ENCODE data around the gene AACS. TPM values are rescaled to one million over a fixed set of nuclear protein-coding genes. Genes with fewer than 3 reads are reported as not detected.

AACS gene
- polyA plus RNA-seq, 3 donors, result 4.7 to 7.9 (median 5.1) TPM

- intact Hi-C loops (cut with micrococcal nuclease), result no loop called here
- Mint-ChIP-seq H3K27ac (no peak overlapping the region), H3K36me3 (peaks cover 37 to 45% of the 10 kb centered on the region in 2 donors), H3K27me3 (ENCODE audit: low read depth in 3 of 3) (peaks cover 0 to 2% (median 0%) of the 10 kb centered on the region in 3 donors), H3K9me3 (no peaks in the 10 kb centered on the region), H3K4me1 (peaks cover 3% of the 10 kb centered on the region), H3K4me3 (no peak overlapping the region)
- Histone ChIP-seq H3K9me3 (replicated peaks in 1 of 2; ENCODE audit: control insufficient read depth in 1 of 2, insufficient read depth in 1 of 2, low read length in 2 of 2) (no peaks in the 10 kb centered on the region), H3K4me3 (replicated peaks in 1 of 3; ENCODE audit: low read depth in 2 of 3, low read length in 3 of 3) (no peak overlapping the region), H3K4me1 (ENCODE audit: control insufficient read depth in 1 of 2, insufficient read depth in 2 of 2, low read length in 2 of 2) (no peaks in the 10 kb centered on the region), H3K9ac (ENCODE audit: insufficient read depth, low read length, poor library complexity, severe bottlenecking) (no peak overlapping the region), H2AFZ (ENCODE audit: insufficient read depth, low read depth, low read length, poor library complexity, severe bottlenecking) (no peak overlapping the region), H3K36me3 (replicated peaks in 1 of 2; ENCODE audit: control insufficient read depth in 1 of 2, insufficient read depth in 2 of 2, low read length in 2 of 2) (peaks cover 0 to 14% of the 10 kb centered on the region in 2 donors), H4K20me1 (ENCODE audit: insufficient read depth, low read length) (no peaks in the 10 kb centered on the region), H3K79me2 (ENCODE audit: insufficient read depth, low read length) (no peaks in the 10 kb centered on the region), H3K4me2 (replicated peaks; ENCODE audit: extremely low read depth, low read length, poor library complexity, severe bottlenecking) (no peak overlapping the region), H3K27ac (ENCODE audit: low read depth in 1 of 2, low read length in 2 of 2) (no peak overlapping the region), H3K27me3 (ENCODE audit: control insufficient read depth in 2 of 2, insufficient read depth in 2 of 2, low read length in 2 of 2) (no peaks in the 10 kb centered on the region)
- no peak for TF ChIP-seq CTCF (IDR thresholded peaks at IDR 0.05)
- 93% methylated on average over 11 of the region's 11 CpGs for WGBS (ENCODE audit: insufficient coverage)
- DNase-seq, result no peak
Measured at GRCh38 chr12:125124320-125124966, 59.2 kb downstream of the AACS start.

- H3K9me3 ChIP-seq (replicated peaks in 1 of 2; ENCODE audit: control insufficient read depth in 1 of 2, insufficient read depth in 1 of 2, low read length in 2 of 2), result no peaks in the 10 kb centered on the region
- 95% methylated on average over 3 of the region's 4 CpGs for WGBS (ENCODE audit: insufficient coverage)
Measured at GRCh38 chr12:125125271-125125670, 60.0 kb downstream of the AACS start.

More at GRCh38 chr12:125125271-125125670, 60.0 kb downstream of the AACS start:
- Histone ChIP-seq H3K36me3 (replicated peaks in 1 of 2; ENCODE audit: control insufficient read depth in 1 of 2, insufficient read depth in 2 of 2, low read length in 2 of 2) (peaks cover 0 to 10% of the 10 kb centered on the region in 2 donors), H3K79me2 (ENCODE audit: insufficient read depth, low read length) (no peaks in the 10 kb centered on the region), H3K9ac (ENCODE audit: insufficient read depth, low read length, poor library complexity, severe bottlenecking) (no peak overlapping the region), H3K4me3 (replicated peaks in 1 of 3; ENCODE audit: low read depth in 2 of 3, low read length in 3 of 3) (no peak overlapping the region), H3K4me1 (ENCODE audit: control insufficient read depth in 1 of 2, insufficient read depth in 2 of 2, low read length in 2 of 2) (no peaks in the 10 kb centered on the region), H3K27ac (ENCODE audit: low read depth in 1 of 2, low read length in 2 of 2) (no peak overlapping the region), H3K4me2 (replicated peaks; ENCODE audit: extremely low read depth, low read length, poor library complexity, severe bottlenecking) (no peak overlapping the region), H4K20me1 (ENCODE audit: insufficient read depth, low read length) (no peaks in the 10 kb centered on the region), H3K27me3 (ENCODE audit: control insufficient read depth in 2 of 2, insufficient read depth in 2 of 2, low read length in 2 of 2) (no peaks in the 10 kb centered on the region), H2AFZ (ENCODE audit: insufficient read depth, low read depth, low read length, poor library complexity, severe bottlenecking) (no peak overlapping the region)
- no peak for TF ChIP-seq CTCF (IDR thresholded peaks at IDR 0.05)
- Mint-ChIP-seq H3K4me3 (no peak overlapping the region), H3K4me1 (peaks cover 3% of the 10 kb centered on the region), H3K27ac (no peak overlapping the region), H3K27me3 (ENCODE audit: low read depth in 3 of 3) (peaks cover 0 to 2% (median 1%) of the 10 kb centered on the region in 3 donors), H3K36me3 (peaks cover 35 to 40% of the 10 kb centered on the region in 2 donors), H3K9me3 (no peaks in the 10 kb centered on the region)
- no peak for DNase-seq
- intact Hi-C loops (cut with micrococcal nuclease), result no loop called here
